ENCODE data around the gene MUC6.

The MUC6 gene

DNA sequence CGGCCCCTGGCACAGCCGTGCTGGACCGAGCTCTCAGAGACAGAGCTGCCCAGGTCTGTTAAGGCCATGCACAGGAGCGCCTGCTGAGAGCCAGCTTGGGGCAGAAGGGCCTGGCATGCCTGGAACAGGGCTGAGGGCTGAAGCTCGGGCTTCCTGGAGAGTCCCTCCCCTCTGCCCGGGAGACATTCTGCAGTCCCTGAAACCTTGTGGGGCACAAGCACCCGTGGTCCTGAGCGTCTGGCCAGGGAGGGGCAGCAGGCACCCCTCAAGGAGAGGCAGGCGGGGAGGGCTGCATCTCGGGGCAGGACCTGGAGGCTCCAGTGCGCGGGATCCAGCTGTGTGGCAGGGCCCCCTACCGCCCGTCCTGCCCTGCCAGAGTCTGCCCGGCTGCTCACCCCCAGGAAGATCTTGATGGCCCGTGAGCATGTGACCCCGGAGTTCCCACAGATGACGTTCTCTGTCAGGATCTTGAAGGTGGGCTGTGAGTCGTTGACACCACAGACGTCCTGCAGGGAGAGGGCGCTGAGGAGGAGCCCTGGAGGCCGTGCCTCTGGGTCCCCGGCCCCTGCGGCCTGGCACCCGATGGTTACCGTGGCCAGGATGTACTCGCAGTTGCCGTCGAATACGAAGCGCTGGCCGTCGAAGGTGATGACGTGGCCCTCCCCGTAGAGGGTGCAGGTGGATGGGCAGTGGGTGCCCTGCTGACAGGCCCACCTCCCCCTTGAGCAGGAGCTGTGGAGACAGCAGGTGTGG lies 10.9 kb downstream of the MUC6 start:
- H3K4me3 ChIP-seq (ENCODE audit: low read depth, low read length) = no peak overlapping the region
- no peaks in the 10 kb centered on the region for H3K4me1 ChIP-seq (ENCODE audit: control insufficient read depth, insufficient read depth, low read length)
- no peaks in the 10 kb centered on the region for H3K9me3 ChIP-seq (ENCODE audit: control insufficient read depth, insufficient read depth, low read length)
- no peaks in the 10 kb centered on the region for H3K27me3 ChIP-seq (ENCODE audit: control insufficient read depth, insufficient read depth, low read length)
- no peak overlapping the region for H3K9ac ChIP-seq (ENCODE audit: low read depth, low read length)
- no peaks in the 10 kb centered on the region for H3K36me3 ChIP-seq (ENCODE audit: control insufficient read depth, insufficient read depth, low read length)
- H3K27ac ChIP-seq (ENCODE audit: low read depth, low read length) = no peak overlapping the region

DNA sequence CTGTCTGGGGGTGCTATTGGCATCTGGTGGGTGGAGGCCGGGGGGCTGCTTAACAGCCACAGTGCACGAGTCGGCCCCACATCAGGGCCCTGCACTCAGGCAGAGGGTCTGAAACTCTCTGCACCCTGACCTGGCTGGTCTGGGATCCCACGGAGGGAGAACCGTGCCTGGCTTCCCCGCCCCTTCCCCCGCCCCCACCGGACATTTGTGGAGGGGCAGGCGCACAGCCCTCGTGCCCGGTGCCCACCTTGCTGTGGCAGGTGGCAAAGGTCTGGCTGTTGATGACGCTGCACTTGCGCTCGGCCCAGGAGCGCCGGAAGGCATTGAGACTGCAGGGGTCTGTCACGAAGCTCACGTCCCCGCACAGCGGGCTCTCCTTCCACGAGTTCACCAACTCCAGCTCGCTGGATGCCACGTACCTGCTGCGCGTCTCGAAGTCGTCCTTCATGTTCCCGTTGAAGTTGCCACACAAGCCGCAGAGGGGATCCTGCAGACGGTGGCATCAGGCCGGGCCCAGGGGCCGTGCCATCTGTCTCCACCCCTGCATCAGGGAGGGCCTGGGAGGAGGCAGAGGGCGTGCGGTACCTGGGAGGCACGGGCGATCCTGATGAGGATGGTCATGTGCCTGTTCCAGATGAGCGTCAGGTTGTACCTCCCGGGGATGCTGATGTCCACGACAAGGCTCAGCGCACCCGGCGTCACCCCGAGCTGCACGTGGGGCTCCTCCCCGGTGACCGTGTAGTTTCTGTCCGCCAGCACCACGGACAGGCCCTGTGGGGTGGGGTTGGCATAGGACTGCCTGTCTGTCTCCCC lies 11.7 kb downstream of the MUC6 start:
- Histone ChIP-seq H3K27me3 (ENCODE audit: control insufficient read depth, insufficient read depth, low read length) (no peaks in the 10 kb centered on the region), H3K27ac (ENCODE audit: low read depth, low read length) (no peak overlapping the region), H3K9me3 (ENCODE audit: control insufficient read depth, insufficient read depth, low read length) (no peaks in the 10 kb centered on the region), H3K4me1 (ENCODE audit: control insufficient read depth, insufficient read depth, low read length) (no peaks in the 10 kb centered on the region), H3K4me3 (ENCODE audit: low read depth, low read length) (no peak overlapping the region), H3K36me3 (ENCODE audit: control insufficient read depth, insufficient read depth, low read length) (no peaks in the 10 kb centered on the region), H3K9ac (ENCODE audit: low read depth, low read length) (no peak overlapping the region)

DNA sequence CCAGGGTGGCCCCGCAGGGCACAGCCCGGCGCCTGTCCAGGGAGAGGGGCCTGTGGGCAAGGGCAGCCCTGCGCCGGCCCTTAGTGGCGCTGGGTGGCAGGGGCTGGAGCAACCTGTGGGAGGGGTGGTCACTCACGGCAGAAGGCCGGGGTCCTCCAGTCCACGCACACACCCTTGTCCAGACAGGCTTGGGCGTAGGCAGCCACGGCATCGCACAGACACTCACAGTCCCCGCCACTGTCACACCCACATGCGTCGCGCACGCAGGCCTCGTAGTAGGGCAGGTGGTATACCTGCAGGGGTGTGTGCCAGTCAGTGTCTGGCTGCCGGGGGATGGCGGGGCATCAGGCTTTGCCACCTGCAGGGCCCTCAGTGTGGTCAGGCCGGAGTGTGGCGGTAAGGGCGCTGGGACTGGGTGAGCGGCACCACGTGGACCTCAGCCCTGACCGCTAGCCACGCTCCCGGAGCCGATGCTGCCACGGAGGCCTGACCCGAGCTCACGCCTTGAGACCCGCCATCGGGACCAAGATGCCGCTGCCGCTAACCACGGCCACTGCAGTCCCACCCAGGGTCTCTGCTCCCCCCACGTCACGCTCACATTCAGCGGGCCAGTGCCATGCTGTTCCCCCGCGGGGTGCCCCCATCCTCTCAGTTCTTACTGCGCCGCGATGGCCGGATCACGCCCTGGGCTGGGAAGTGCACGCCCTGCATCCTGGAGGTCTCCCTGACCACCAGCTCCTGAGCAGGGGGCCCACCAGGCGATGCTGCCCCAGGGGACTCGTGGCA lies 12.5 kb downstream of the MUC6 start:
- Histone ChIP-seq H3K27me3 (ENCODE audit: control insufficient read depth, insufficient read depth, low read length) (no peaks in the 10 kb centered on the region), H3K4me3 (ENCODE audit: low read depth, low read length) (no peak overlapping the region), H3K27ac (ENCODE audit: low read depth, low read length) (no peak overlapping the region), H3K9me3 (ENCODE audit: control insufficient read depth, insufficient read depth, low read length) (no peaks in the 10 kb centered on the region), H3K36me3 (ENCODE audit: control insufficient read depth, insufficient read depth, low read length) (no peaks in the 10 kb centered on the region), H3K4me1 (ENCODE audit: control insufficient read depth, insufficient read depth, low read length) (no peaks in the 10 kb centered on the region), H3K9ac (ENCODE audit: low read depth, low read length) (no peak overlapping the region)

DNA sequence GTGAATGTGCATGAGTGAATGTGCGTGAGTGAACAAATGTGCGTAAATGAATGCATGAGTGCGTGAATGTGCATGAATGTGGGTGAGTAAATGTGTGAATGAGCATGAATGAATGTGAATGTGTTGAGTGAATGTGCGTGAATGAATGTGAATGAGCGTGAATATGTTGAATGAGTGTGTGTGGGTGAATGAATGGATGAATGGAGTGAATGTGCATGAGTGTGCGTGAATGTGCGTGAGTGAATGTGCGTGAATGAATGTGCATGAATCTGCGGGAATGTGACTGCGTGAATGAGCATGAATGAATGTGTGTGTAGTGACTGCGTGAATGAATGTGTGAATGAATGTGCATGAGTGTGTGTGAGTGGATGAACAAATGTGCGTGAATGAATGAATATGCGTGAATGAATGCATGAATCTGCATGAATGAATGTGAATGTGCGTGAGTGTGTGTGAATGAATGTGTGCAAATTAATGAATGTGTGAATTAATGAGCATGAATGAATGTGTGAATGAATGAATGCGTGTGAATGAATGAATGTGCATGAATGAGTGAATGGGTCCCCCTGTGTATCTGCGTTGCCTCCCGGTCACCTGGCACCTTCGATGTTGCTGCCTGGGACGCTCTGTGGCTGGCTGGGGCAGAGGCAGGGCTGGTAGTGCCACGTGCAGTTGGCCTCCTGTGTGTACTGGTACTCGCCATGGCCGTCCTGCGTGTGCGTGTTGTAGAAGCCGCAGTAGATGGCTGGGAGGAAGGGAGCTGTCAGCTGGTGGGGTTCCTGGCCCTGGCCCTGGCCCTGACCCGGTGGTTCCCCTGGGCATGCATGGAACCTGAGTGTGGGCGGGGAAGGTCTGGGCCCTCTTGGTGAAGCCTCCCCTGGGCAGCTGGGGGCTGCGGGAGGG lies 13.4 kb downstream of the MUC6 start:
- H3K9me3 ChIP-seq (ENCODE audit: control insufficient read depth, insufficient read depth, low read length) = no peaks in the 10 kb centered on the region
- no peaks in the 10 kb centered on the region for H3K36me3 ChIP-seq (ENCODE audit: control insufficient read depth, insufficient read depth, low read length)
- no peaks in the 10 kb centered on the region for H3K4me1 ChIP-seq (ENCODE audit: control insufficient read depth, insufficient read depth, low read length)
- no peaks in the 10 kb centered on the region for H3K27me3 ChIP-seq (ENCODE audit: control insufficient read depth, insufficient read depth, low read length)
- no peak overlapping the region for H3K9ac ChIP-seq (ENCODE audit: low read depth, low read length)
- no peak overlapping the region for H3K27ac ChIP-seq (ENCODE audit: low read depth, low read length)
- no peak overlapping the region for H3K4me3 ChIP-seq (ENCODE audit: low read depth, low read length)

DNA sequence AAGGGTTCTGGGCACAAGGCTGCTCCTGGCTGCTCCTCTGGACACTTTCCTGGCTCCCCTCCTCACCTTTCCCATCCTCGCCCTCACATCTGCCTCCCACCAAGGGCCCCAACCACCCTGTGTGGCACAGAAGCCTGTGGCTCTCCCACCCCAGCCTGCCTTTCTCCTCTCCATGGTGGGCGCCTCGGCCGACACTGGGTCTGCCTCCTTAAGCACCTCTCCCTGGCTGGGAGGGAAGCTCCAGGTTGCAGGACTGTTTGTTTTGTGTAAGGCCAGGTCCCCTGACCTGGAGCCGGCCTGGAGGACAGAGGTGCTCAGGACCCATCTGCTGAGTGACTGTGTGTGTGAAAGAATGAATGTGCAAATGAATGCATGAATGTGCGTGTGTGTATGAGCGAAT lies 14.1 kb downstream of the MUC6 start:
- Histone ChIP-seq H3K27me3 (ENCODE audit: control insufficient read depth, insufficient read depth, low read length) (no peaks in the 10 kb centered on the region), H3K4me3 (ENCODE audit: low read depth, low read length) (no peak overlapping the region), H3K4me1 (ENCODE audit: control insufficient read depth, insufficient read depth, low read length) (no peaks in the 10 kb centered on the region), H3K36me3 (ENCODE audit: control insufficient read depth, insufficient read depth, low read length) (no peaks in the 10 kb centered on the region), H3K27ac (ENCODE audit: low read depth, low read length) (no peak overlapping the region), H3K9ac (ENCODE audit: low read depth, low read length) (no peak overlapping the region), H3K9me3 (ENCODE audit: control insufficient read depth, insufficient read depth, low read length) (0 out of 2 replicates have a peak, but pooled peaks cover 2% of the 10 kb centered on the region)

DNA sequence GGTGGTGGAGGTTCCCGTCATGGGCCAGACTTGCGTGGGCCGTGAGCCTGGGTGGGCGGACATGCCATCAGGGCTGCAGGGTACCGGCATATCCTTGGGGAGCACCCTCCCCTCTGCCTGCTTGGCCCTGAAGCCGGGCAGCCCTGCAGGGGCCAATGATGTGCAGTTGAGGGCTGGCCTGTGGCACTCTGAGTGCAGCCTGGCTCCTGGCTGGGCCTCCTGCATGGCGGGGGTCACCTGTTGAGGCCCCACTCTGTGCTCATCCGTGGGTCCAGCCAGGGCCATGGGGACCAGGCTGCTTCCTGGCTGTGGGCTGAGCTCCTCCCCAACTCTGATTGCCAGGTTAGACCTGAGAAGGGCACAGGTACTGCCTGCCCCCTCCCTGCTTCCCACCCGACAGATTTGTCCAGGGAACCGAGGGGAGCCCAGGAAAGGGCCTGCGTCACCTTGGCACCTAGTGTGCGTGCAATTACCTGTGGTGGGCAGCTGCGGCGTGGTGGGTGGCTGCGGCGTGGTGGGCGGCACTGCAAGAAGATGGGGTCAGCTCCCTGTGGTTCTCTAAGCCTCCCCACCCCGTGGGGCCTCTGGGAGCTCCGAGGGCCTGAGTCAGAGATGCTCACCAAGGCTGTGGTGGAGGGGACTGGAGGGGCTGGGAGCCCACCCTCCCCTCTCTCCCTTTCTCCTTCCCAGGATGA lies 16.2 kb downstream of the MUC6 start:
- Histone ChIP-seq H3K27me3 (ENCODE audit: control insufficient read depth, insufficient read depth, low read length) (no peaks in the 10 kb centered on the region), H3K27ac (ENCODE audit: low read depth, low read length) (no peak overlapping the region), H3K4me1 (ENCODE audit: control insufficient read depth, insufficient read depth, low read length) (no peaks in the 10 kb centered on the region), H3K4me3 (ENCODE audit: low read depth, low read length) (no peak overlapping the region), H3K9me3 (ENCODE audit: control insufficient read depth, insufficient read depth, low read length) (0 out of 2 replicates have a peak, but pooled peaks cover 4% of the 10 kb centered on the region), H3K9ac (ENCODE audit: low read depth, low read length) (no peak overlapping the region), H3K36me3 (ENCODE audit: control insufficient read depth, insufficient read depth, low read length) (no peaks in the 10 kb centered on the region)

DNA sequence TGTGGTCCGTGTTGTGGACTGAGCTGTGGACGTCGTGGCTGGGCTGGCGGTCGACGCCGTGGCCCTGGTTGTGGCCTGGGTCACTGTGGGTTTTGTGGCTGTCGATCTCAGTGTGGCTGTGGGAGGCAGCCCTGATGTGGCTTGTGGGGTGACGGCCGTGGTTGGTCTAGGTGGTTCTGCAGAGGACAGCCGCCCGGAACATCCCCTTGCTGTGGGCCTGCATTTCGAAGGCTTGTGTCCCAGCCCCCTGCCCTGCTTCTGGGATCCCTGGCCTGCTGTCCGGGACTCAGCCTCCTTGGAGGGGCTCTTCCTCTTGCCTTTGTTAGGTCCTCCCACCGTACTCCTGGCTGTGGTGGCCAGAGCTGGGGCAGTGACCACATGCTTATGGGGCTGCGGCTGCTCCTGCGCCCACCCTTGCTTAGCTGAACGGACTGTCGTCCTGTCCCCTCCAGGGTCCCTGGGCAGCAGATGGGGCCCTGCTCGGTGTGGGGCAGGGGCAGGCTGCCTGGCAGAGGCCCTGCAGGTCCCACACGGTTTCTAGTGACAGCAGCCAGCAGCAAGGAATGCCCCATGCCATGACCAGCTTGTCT lies 17.1 kb downstream of the MUC6 start:
- Histone ChIP-seq H3K4me3 (ENCODE audit: low read depth, low read length) (no peak overlapping the region), H3K27me3 (ENCODE audit: control insufficient read depth, insufficient read depth, low read length) (no peaks in the 10 kb centered on the region), H3K4me1 (ENCODE audit: control insufficient read depth, insufficient read depth, low read length) (no peaks in the 10 kb centered on the region), H3K27ac (ENCODE audit: low read depth, low read length) (no peak overlapping the region), H3K36me3 (ENCODE audit: control insufficient read depth, insufficient read depth, low read length) (no peaks in the 10 kb centered on the region), H3K9ac (ENCODE audit: low read depth, low read length) (no peak overlapping the region), H3K9me3 (ENCODE audit: control insufficient read depth, insufficient read depth, low read length) (0 out of 2 replicates have a peak, but pooled peaks cover 4% of the 10 kb centered on the region)

DNA sequence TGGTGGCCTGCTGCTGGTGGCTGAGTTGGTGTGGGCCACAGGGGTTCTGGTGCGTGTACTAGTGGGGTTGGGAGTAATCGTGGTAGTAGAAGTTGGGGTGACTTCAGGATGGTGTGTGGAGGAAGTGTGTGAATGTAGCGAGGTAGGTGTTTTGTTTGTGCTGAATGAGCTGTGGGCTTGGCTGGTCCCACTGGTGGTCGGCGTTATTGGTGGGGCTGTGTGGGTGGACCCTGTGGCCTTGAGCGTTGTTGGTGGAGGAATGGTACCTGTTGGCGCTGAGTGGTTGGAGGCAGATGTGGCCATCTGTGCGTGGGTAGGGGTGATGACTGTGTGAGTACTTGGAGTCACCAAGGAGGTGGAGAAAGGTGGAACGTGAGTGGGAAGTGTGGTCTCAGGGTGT lies 18.4 kb downstream of the MUC6 start:
- Histone ChIP-seq H3K9me3 (ENCODE audit: control insufficient read depth, insufficient read depth, low read length) (0 out of 2 replicates have a peak, but pooled peaks cover 4% of the 10 kb centered on the region), H3K36me3 (ENCODE audit: control insufficient read depth, insufficient read depth, low read length) (no peaks in the 10 kb centered on the region), H3K27ac (ENCODE audit: low read depth, low read length) (no peak overlapping the region), H3K4me3 (ENCODE audit: low read depth, low read length) (no peak overlapping the region), H3K4me1 (ENCODE audit: control insufficient read depth, insufficient read depth, low read length) (no peaks in the 10 kb centered on the region), H3K27me3 (ENCODE audit: control insufficient read depth, insufficient read depth, low read length) (no peaks in the 10 kb centered on the region), H3K9ac (ENCODE audit: low read depth, low read length) (no peak overlapping the region)

DNA sequence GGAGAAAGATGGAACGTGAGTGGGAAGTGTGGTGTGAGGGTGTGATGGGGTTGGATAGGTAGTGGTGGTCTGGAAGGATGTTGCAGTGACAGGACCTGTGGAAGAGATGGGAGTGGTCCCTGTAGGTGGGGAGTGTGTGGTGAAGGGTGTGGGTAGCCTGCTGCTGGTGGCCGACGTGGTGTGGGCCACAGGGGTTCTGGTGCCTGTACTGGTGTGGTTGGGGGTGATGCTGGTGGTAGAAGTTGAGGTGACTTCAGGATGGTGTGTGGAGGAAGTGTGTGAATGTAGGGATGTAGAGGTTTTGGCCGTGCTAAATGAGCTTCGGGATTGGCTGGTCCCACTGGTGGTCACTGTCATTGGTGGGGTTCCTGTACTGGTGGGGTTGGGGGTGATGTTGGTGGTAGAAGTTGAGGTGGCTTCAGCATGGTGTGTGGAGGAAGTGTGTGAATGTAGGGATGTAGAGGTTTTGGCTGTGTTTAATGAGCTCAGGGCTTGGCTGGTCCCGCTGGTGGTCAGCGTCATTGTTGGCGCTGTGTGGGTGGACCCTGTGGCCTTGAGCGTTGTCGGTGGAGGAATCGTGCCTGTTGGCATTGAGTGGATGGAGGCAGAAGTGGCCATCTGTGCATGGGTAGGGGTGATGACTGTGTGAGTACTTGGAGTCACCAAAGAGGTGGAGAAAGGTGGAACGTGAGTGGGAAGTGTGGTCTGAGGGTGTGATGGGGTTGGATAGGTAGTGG lies 19.1 kb downstream of the MUC6 start:
- H3K9me3 ChIP-seq (ENCODE audit: control insufficient read depth, insufficient read depth, low read length) = 0 out of 2 replicates have a peak, but pooled peaks cover 4% of the 10 kb centered on the region
- no peaks in the 10 kb centered on the region for H3K36me3 ChIP-seq (ENCODE audit: control insufficient read depth, insufficient read depth, low read length)
- no peaks in the 10 kb centered on the region for H3K27me3 ChIP-seq (ENCODE audit: control insufficient read depth, insufficient read depth, low read length)
- no peaks in the 10 kb centered on the region for H3K4me1 ChIP-seq (ENCODE audit: control insufficient read depth, insufficient read depth, low read length)
- no peak overlapping the region for H3K4me3 ChIP-seq (ENCODE audit: low read depth, low read length)
- H3K9ac ChIP-seq (ENCODE audit: low read depth, low read length) = no peak overlapping the region
- H3K27ac ChIP-seq (ENCODE audit: low read depth, low read length) = no peak overlapping the region
